ENCODE results near the gene RPH3AL. TPM values are rescaled to one million over a fixed set of nuclear protein-coding genes. Genes with fewer than 3 reads are reported as not detected.
A peak's percentile ranks its signal among the peaks of the same experiment; 100 is the strongest.

Gene RPH3AL
- total RNA-seq, 4 donors from 2014 or later, result 31.4 to 92.4 (median 48.6) TPM

GRCh38 chr17:382644-383533 lies 30.3 kb upstream of the RPH3AL start:
- Histone ChIP-seq H3K9me3 (no peaks in the 10 kb centered on the region), H3K27me3 (no peaks in the 10 kb centered on the region), H3K4me1 (peaks cover 0 to 16% (median 9%) of the 10 kb centered on the region in 4 donors), H3K36me3 (no peaks in the 10 kb centered on the region), H3K4me3 (no peak overlapping the region), H3K27ac (peak overlapping the region in 2 of 4 donors; percentile 27 to 68)
- DNase-seq, result peak in 1 of 3 donors; percentile 64
- TF ChIP-seq CTCF (IDR thresholded peaks at IDR 0.05) (no peak), POLR2A (IDR thresholded peaks at IDR 0.05) (no peak)

- DNase-seq, result no peak
- Histone ChIP-seq H3K27me3 (no peaks in the 10 kb centered on the region), H3K36me3 (no peaks in the 10 kb centered on the region), H3K9me3 (no peaks in the 10 kb centered on the region), H3K4me3 (no peak overlapping the region), H3K4me1 (peaks cover 0 to 16% (median 9%) of the 10 kb centered on the region in 4 donors), H3K27ac (peak overlapping the region in 1 of 4 donors; percentile 27)
- no peak for TF ChIP-seq CTCF (IDR thresholded peaks at IDR 0.05)
- TF ChIP-seq POLR2A (IDR thresholded peaks at IDR 0.05), result no peak
These were observed 29.5 kb upstream of the RPH3AL start for GRCh38 chr17:381941-382643.

DNA sequence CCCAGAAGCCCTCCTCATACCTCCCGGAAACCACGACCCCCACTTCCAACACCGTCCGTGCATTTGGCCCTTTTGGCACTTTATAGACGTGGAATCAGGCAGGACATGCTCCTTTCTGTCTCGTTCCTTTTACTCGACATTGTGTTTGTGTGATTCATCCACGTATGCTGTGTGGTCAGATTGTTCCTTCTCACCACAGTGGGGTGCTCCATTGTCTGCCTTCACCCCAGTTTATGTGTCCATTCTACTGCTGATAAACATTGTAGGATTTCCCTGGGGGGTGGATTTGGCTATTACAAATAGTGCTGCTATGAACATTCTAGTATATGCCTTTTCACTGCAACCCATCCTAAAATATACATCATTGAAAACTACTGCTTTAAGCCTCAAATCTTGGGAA lies 28.9 kb upstream of the RPH3AL start:
- Histone ChIP-seq H3K36me3 (no peaks in the 10 kb centered on the region), H3K4me1 (peaks cover 0 to 16% (median 9%) of the 10 kb centered on the region in 4 donors), H3K4me3 (no peak overlapping the region), H3K27ac (no peak overlapping the region), H3K27me3 (no peaks in the 10 kb centered on the region), H3K9me3 (no peaks in the 10 kb centered on the region)
- no peak for DNase-seq
- no peak for TF ChIP-seq POLR2A (IDR thresholded peaks at IDR 0.05)
- TF ChIP-seq CTCF (IDR thresholded peaks at IDR 0.05), result no peak

DNA sequence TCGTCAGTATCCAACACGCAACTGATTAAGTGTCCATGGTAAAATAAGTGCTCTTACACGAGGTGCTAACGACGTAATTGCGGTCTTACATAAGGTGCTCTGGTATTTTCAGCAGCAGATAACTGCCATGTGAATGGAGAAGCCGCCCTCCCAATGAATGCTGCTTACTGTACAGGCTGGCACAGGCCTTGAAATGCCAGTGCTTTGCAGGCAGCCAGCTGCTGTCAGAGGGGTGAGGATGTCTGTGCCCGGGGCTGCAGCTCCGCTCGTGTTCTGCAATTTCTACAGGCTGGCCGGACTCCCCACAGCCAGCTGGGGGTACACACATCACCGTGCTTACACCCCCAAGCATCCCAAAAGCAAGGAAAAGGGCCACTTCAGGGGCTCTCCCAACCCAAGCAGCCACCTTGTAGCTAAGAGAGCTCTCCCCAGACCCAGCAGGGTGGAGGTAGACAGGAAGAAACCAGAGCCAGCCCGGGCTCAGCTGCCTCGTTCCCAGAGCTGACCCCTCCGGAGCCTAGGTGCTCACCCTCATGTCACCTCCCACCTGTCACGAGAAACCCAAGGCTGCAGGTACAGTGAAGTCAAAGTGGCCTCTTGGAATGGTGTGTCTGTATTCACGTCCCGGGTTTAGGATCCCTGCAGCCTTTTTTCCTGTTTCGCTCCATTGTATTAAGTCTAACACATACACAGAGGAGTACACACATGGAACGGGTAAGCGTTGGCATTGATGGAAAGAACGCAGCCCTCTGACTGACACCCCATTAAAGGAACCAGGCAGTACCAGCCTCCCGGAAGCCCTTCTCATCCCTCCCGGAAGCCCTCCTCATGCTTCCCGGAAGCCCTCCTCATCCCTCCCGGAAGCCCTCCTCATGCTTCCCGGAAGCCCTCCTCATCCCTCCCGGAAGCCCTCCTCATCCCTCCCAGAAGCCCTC lies 27.2 kb upstream of the RPH3AL start:
- Histone ChIP-seq H3K36me3 (no peaks in the 10 kb centered on the region), H3K27me3 (no peaks in the 10 kb centered on the region), H3K4me3 (no peak overlapping the region), H3K4me1 (peaks cover 0 to 3% (median 1%) of the 10 kb centered on the region in 4 donors), H3K27ac (no peak overlapping the region), H3K9me3 (no peaks in the 10 kb centered on the region)
- DNase-seq, result peak in 1 of 3 donors; percentile 19
- no peak for TF ChIP-seq POLR2A (IDR thresholded peaks at IDR 0.05)
- TF ChIP-seq CTCF (IDR thresholded peaks at IDR 0.05), result no peak

DNA sequence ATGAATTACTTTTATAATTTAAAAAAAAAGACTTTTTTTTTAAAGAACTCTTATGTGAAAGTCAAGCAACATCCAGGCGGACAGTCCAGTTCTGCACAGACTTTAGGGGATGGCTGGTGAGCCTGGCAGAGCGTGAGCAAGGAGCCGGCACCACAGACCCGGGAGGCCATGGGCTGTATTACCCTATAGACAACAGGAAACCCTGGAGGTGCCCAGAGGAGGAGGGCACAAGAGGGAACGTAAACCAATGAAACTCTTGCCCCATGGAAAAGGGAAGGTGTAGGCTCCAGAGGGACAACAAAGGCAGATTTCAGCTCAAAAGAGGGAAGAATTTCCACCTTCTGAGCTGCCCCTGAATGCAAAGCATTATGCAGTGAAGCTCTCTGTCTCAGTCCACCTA lies 25.5 kb upstream of the RPH3AL start:
- TF ChIP-seq POLR2A (IDR thresholded peaks at IDR 0.05), result no peak
- TF ChIP-seq CTCF (IDR thresholded peaks at IDR 0.05), result no peak
- Histone ChIP-seq H3K4me3 (no peak overlapping the region), H3K4me1 (no peaks in the 10 kb centered on the region), H3K27ac (peak overlapping the region in 1 of 4 donors; percentile 7), H3K36me3 (no peaks in the 10 kb centered on the region), H3K27me3 (no peaks in the 10 kb centered on the region), H3K9me3 (no peaks in the 10 kb centered on the region)
- peak in 1 of 3 donors; percentile 25 for DNase-seq

Data from Peyer's patch (tissue), 4 donors.